CD14-positive monocyte (primary cell): ENCODE data around the gene LECT2. TPM values are rescaled to one million over a fixed set of nuclear protein-coding genes. Genes with fewer than 3 reads are reported as not detected.

ENCODE experiments used
- DNase-seq, 3 donors: peaks; one replicate each; pipeline ENCODE4 v3.0.0-alpha.2; 2011 to 2022
- H2AFZ ChIP-seq: 2 replicates; pipeline ENCODE4 v1.6.0; 2012; ENCODE audit warnings: mild to moderate bottlenecking, low read depth, low read length, inconsistent platforms; ENCODE audit not compliant: insufficient read depth, poor library complexity, severe bottlenecking
- H3K27ac ChIP-seq, 2 donors: 1 replicate in 1 of 2; 2 replicates in 1 of 2; pipeline ENCODE4 v1.5.1; 2012 to 2013; ENCODE audit warnings: low read length in 2 of 2, control low read depth in 1 of 2, inconsistent platforms in 1 of 2, low read depth in 1 of 2, mild to moderate bottlenecking in 1 of 2
- H3K27me3 ChIP-seq, 2 donors: one replicate each; pipeline versions ENCODE4 v1.6.0 to v1.6.1; 2011 to 2013; ENCODE audit warnings: low read length in 2 of 2; ENCODE audit not compliant: control insufficient read depth in 2 of 2, insufficient read depth in 2 of 2
- H3K36me3 ChIP-seq, 2 donors: replicated peaks in 1 of 2; 1 replicate in 1 of 2; 2 replicates in 1 of 2; pipeline versions ENCODE4 v1.5.1 to v1.6.1; 2012 to 2013; ENCODE audit warnings: low read length in 2 of 2, control low read depth in 1 of 2, inconsistent platforms in 1 of 2, mild to moderate bottlenecking in 1 of 2; ENCODE audit not compliant: insufficient read depth in 2 of 2, control insufficient read depth in 1 of 2
- H3K4me1 ChIP-seq, 2 donors: 1 replicate in 1 of 2; 2 replicates in 1 of 2; pipeline versions ENCODE4 v1.5.1 to v1.6.1; 2012 to 2013; ENCODE audit warnings: low read length in 2 of 2, control low read depth in 1 of 2, inconsistent platforms in 1 of 2, mild to moderate bottlenecking in 1 of 2, moderate library complexity in 1 of 2; ENCODE audit not compliant: insufficient read depth in 2 of 2, control insufficient read depth in 1 of 2
- H3K4me2 ChIP-seq: replicated peaks from 2 replicates; pipeline ENCODE3; 2012; ENCODE audit warnings: low read length, moderate library complexity, mild to moderate bottlenecking; ENCODE audit not compliant: poor library complexity, severe bottlenecking; ENCODE audit errors: extremely low read depth
- H3K4me3 ChIP-seq, 3 experiments: fragments of 200-600 bp in 1 of 3; sonication (generic) in 1 of 3; replicated peaks in 1 of 3; 1 replicate in 2 of 3; 2 replicates in 1 of 3; pipeline ENCODE4 v1.5.1; 2011 to 2013; ENCODE audit warnings: low read length in 3 of 3, mild to moderate bottlenecking in 3 of 3, control low read depth in 2 of 3, low read depth in 2 of 3, inconsistent platforms in 1 of 3, moderate library complexity in 1 of 3
- H3K79me2 ChIP-seq: 2 replicates; pipeline ENCODE4 v1.6.0; 2012; ENCODE audit warnings: mild to moderate bottlenecking, control low read depth, inconsistent platforms, low read length, moderate library complexity; ENCODE audit not compliant: insufficient read depth
- H3K9ac ChIP-seq: 2 replicates; pipeline ENCODE4 v1.6.0; 2017; ENCODE audit warnings: low read length, mild to moderate bottlenecking; ENCODE audit not compliant: insufficient read depth, poor library complexity, severe bottlenecking
- H3K9me3 ChIP-seq, 2 donors: replicated peaks in 1 of 2; 1 replicate in 1 of 2; 2 replicates in 1 of 2; pipeline versions ENCODE4 v1.5.1 to v1.6.1; 2012 to 2013; ENCODE audit warnings: low read length in 2 of 2, control low read depth in 1 of 2; ENCODE audit not compliant: control insufficient read depth in 1 of 2, insufficient read depth in 1 of 2
- H4K20me1 ChIP-seq: 2 replicates; pipeline ENCODE4 v1.6.0; 2012; ENCODE audit warnings: mild to moderate bottlenecking, low read length, control low read depth, moderate library complexity; ENCODE audit not compliant: insufficient read depth
- H3K27ac Mint-ChIP-seq, 7 donors: one replicate each; pipeline ENCODE4 v1.8.0; 2020; ENCODE audit warnings: mild to moderate bottlenecking in 7 of 7, mixed read lengths in 7 of 7, moderate library complexity in 6 of 7, inconsistent platforms in 2 of 7
- H3K27me3 Mint-ChIP-seq, 3 donors: one replicate each; pipeline ENCODE4 v1.8.0; 2021 to 2022; ENCODE audit warnings: low read depth in 3 of 3, mild to moderate bottlenecking in 3 of 3, mixed read lengths in 3 of 3, moderate library complexity in 3 of 3, inconsistent platforms in 1 of 3
- H3K36me3 Mint-ChIP-seq, 2 donors: one replicate each; pipeline ENCODE4 v1.8.0; 2020; ENCODE audit warnings: mixed read lengths in 2 of 2, inconsistent platforms in 1 of 2, mild to moderate bottlenecking in 1 of 2
- H3K4me1 Mint-ChIP-seq: one replicate; pipeline ENCODE4 v1.8.0; 2020; ENCODE audit warnings: mild to moderate bottlenecking, mixed read lengths
- H3K4me3 Mint-ChIP-seq, 2 donors: one replicate each; pipeline ENCODE4 v1.8.0; 2020; ENCODE audit warnings: mild to moderate bottlenecking in 2 of 2, mixed read lengths in 2 of 2, moderate library complexity in 1 of 2
- H3K9me3 Mint-ChIP-seq, 7 donors: one replicate each; pipeline ENCODE4 v1.8.0; 2020 to 2022; ENCODE audit warnings: mixed read lengths in 7 of 7, mild to moderate bottlenecking in 6 of 7, moderate library complexity in 6 of 7, inconsistent platforms in 2 of 7
- WGBS: methylation state at CpG from one replicate; pipeline ENCODE4 v1.1.5; 2013; ENCODE audit warnings: missing lambda C conversion rate; ENCODE audit not compliant: insufficient coverage; 5-methylcytosine and 5-hydroxymethylcytosine counted together
- intact Hi-C, 2 donors: fragments of 100-400 bp; cut with micrococcal nuclease; formaldehyde crosslinking; loops; one replicate each; pipeline versions ENCODE4 v1.15.0 to v1.15.1; 2023
- polyA plus RNA-seq, 3 donors: library from polyadenylated mRNA; depleted of rRNA in 1 of 3; unstranded in 2 of 3; stranded (reverse) in 1 of 3; fragments of 300-500 nt in 2 of 3; fragments of >200 nt in 1 of 3; fragmentation: Illumina TruSeq in 2 of 3; gene quantifications; 1 replicate in 2 of 3; 2 replicates in 1 of 3; pipeline ENCODE4 v1.2.3, GENCODE V29; 2012 to 2021
- TF ChIP-seq, protein P1 (sequence below): fragments of 200-600 bp; IDR thresholded peaks from one replicate; pipeline ENCODE4 v1.8.0; 2022; ENCODE audit warnings: antibody characterized with exemption, mild to moderate bottlenecking

Gene LECT2
- polyA plus RNA-seq, 3 donors: not detected

DNA sequence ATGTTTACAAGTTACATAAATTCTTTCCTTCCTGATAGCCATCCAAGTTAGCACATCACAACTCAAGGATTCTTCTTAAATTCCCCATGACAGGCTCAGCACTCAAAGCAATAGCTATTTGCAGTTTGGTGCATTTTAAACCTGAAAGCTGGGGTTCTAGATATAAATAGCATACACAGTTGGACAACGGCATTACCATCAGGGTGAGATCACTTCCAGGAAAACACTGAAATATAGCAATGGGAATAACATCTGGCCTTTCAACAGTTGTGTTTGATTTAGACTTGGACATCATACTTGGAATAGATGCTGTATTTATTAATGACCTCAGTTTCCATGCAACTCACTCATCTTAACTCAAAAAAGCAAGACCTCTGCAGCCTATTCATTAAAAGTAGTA is 24.7 kb upstream of the LECT2 start:
- peaks cover 4 to 8% of the 10 kb centered on the region in 2 donors for H3K4me1 ChIP-seq
- intact Hi-C loops: loop anchor here (5.0 to 10.0 kb wide), 6 partner anchors 45 to 105 kb away; partner anchors contain the start of gene TGFBI (in 1 of the 2)
- WGBS: no CpG with 5 or more reads among the region's 1 CpG
- H3K4me2 ChIP-seq: no peak overlapping the region
- peaks cover 7 to 29% (median 14%) of the 10 kb centered on the region in 3 donors for H3K27me3 Mint-ChIP-seq
- H2AFZ ChIP-seq: no peak overlapping the region
- H3K9me3 Mint-ChIP-seq: peaks cover 0 to 2% (median 0%) of the 10 kb centered on the region in 7 donors
- H3K36me3 Mint-ChIP-seq: peaks cover 0 to 2% of the 10 kb centered on the region in 2 donors
- no peaks in the 10 kb centered on the region for H3K79me2 ChIP-seq
- no peaks in the 10 kb centered on the region for H3K36me3 ChIP-seq
- no peak for DNase-seq
- no peaks in the 10 kb centered on the region for H3K9me3 ChIP-seq
- H3K4me1 Mint-ChIP-seq: peaks cover 10% of the 10 kb centered on the region
- peaks cover 21% of the 10 kb centered on the region in 2 donors for H3K27me3 ChIP-seq
- no peak overlapping the region for H3K4me3 Mint-ChIP-seq
- H3K27ac ChIP-seq: no peak overlapping the region
- TF ChIP-seq, protein P1, sequence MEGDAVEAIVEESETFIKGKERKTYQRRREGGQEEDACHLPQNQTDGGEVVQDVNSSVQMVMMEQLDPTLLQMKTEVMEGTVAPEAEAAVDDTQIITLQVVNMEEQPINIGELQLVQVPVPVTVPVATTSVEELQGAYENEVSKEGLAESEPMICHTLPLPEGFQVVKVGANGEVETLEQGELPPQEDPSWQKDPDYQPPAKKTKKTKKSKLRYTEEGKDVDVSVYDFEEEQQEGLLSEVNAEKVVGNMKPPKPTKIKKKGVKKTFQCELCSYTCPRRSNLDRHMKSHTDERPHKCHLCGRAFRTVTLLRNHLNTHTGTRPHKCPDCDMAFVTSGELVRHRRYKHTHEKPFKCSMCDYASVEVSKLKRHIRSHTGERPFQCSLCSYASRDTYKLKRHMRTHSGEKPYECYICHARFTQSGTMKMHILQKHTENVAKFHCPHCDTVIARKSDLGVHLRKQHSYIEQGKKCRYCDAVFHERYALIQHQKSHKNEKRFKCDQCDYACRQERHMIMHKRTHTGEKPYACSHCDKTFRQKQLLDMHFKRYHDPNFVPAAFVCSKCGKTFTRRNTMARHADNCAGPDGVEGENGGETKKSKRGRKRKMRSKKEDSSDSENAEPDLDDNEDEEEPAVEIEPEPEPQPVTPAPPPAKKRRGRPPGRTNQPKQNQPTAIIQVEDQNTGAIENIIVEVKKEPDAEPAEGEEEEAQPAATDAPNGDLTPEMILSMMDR: no peak
- H4K20me1 ChIP-seq: no peaks in the 10 kb centered on the region
- no peak overlapping the region for H3K4me3 ChIP-seq
- H3K27ac Mint-ChIP-seq: no peak overlapping the region
- H3K9ac ChIP-seq: no peak overlapping the region

DNA sequence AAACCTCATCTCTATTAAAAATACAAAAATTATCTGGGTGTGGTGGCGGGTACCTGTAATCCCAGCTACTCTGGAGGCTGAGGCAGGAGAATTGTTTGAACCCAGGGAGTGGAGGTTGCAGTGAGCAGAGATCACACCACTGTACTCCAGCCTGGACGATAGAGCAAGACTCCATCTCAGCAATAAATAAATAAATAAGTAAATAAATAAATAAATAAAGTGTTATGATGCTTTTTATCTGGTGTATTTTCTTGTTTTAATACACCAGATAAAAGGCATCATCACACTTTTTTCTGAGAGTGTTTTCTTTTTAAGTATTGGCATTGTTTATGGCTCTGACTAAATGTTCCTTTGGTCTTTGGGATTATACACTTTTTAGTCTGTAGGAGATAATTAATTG is 24.2 kb upstream of the LECT2 start:
- H3K36me3 Mint-ChIP-seq: peaks cover 0 to 2% of the 10 kb centered on the region in 2 donors
- Histone ChIP-seq H3K79me2 (no peaks in the 10 kb centered on the region), H3K27ac (no peak overlapping the region), H4K20me1 (no peaks in the 10 kb centered on the region), H3K9me3 (no peaks in the 10 kb centered on the region), H2AFZ (no peak overlapping the region), H3K9ac (no peak overlapping the region), H3K4me3 (no peak overlapping the region), H3K36me3 (no peaks in the 10 kb centered on the region), H3K4me1 (peaks cover 4 to 8% of the 10 kb centered on the region in 2 donors), H3K4me2 (no peak overlapping the region), H3K27me3 (peaks cover 21 to 25% of the 10 kb centered on the region in 2 donors)
- H3K4me1 Mint-ChIP-seq: peaks cover 8% of the 10 kb centered on the region
- WGBS: no CpG with 5 or more reads among the region's 2 CpGs
- peaks cover 11 to 34% (median 15%) of the 10 kb centered on the region in 3 donors for H3K27me3 Mint-ChIP-seq
- H3K4me3 Mint-ChIP-seq: no peak overlapping the region
- TF ChIP-seq, protein P1: no peak
- peaks cover 0 to 2% (median 0%) of the 10 kb centered on the region in 7 donors for H3K9me3 Mint-ChIP-seq
- intact Hi-C loops: loop anchor here (5.0 to 10.0 kb wide), 6 partner anchors 46 to 106 kb away; partner anchors contain the start of gene TGFBI (in 1 of the 2)
- H3K27ac Mint-ChIP-seq: no peak overlapping the region
- no peak for DNase-seq
